T-helper 1 cell treated with Interleukin-12 subunit alpha and Interleukin-12 subunit beta and Interleukin-4 antibody, amounts not matched to agents 30 μg/mL and 1 μg/mL, for 36 hours (primary cell): Measurements from ENCODE around the gene BAIAP2L2.

Source experiments
- H3K27ac Mint-ChIP-seq: one replicate; pipeline ENCODE4 v1.8.0; 2021; ENCODE audit warnings: mild to moderate bottlenecking, mixed read lengths
- H3K27me3 Mint-ChIP-seq: one replicate; pipeline ENCODE4 v1.8.0; 2021; ENCODE audit warnings: low read depth, mixed read lengths
- H3K36me3 Mint-ChIP-seq: one replicate; pipeline ENCODE4 v1.8.0; 2021; ENCODE audit warnings: low read depth, mixed read lengths
- H3K4me1 Mint-ChIP-seq: one replicate; pipeline ENCODE4 v1.8.0; 2021; ENCODE audit warnings: low read depth, mixed read lengths
- H3K4me3 Mint-ChIP-seq: one replicate; pipeline ENCODE4 v1.8.0; 2021; ENCODE audit warnings: mild to moderate bottlenecking, moderate library complexity, mixed read lengths
- H3K9me3 Mint-ChIP-seq: one replicate; pipeline ENCODE4 v1.8.0; 2021; ENCODE audit warnings: mixed read lengths

BAIAP2L2 gene

GRCh38 chr22:38136607-38137006 is 26.1 kb upstream of the BAIAP2L2 start:
- H3K4me1 Mint-ChIP-seq: no peaks in the 10 kb centered on the region
- no peaks in the 10 kb centered on the region for H3K9me3 Mint-ChIP-seq
- no peak overlapping the region for H3K4me3 Mint-ChIP-seq
- H3K36me3 Mint-ChIP-seq: peaks cover 11% of the 10 kb centered on the region
- no peak overlapping the region for H3K27ac Mint-ChIP-seq
- H3K27me3 Mint-ChIP-seq: no peaks in the 10 kb centered on the region

- H3K4me1 Mint-ChIP-seq: no peaks in the 10 kb centered on the region
- no peaks in the 10 kb centered on the region for H3K9me3 Mint-ChIP-seq
- H3K27ac Mint-ChIP-seq: no peak overlapping the region
- H3K36me3 Mint-ChIP-seq: peaks cover 11% of the 10 kb centered on the region
- no peak overlapping the region for H3K4me3 Mint-ChIP-seq
- H3K27me3 Mint-ChIP-seq: no peaks in the 10 kb centered on the region
These were observed 24.7 kb upstream of the BAIAP2L2 start for GRCh38 chr22:38135133-38135706.

- Mint-ChIP-seq H3K9me3 (no peaks in the 10 kb centered on the region), H3K27me3 (no peaks in the 10 kb centered on the region), H3K4me3 (no peak overlapping the region), H3K36me3 (peaks cover 11% of the 10 kb centered on the region), H3K4me1 (no peaks in the 10 kb centered on the region), H3K27ac (no peak overlapping the region)
These were observed 22.8 kb upstream of the BAIAP2L2 start for GRCh38 chr22:38133331-38133730.

- H3K36me3 Mint-ChIP-seq: peaks cover 11% of the 10 kb centered on the region
- H3K4me3 Mint-ChIP-seq: no peak overlapping the region
- H3K27me3 Mint-ChIP-seq: no peaks in the 10 kb centered on the region
- no peaks in the 10 kb centered on the region for H3K4me1 Mint-ChIP-seq
- no peak overlapping the region for H3K27ac Mint-ChIP-seq
- no peaks in the 10 kb centered on the region for H3K9me3 Mint-ChIP-seq
These were observed 22.3 kb upstream of the BAIAP2L2 start for GRCh38 chr22:38132794-38133193.

- Mint-ChIP-seq H3K27me3 (no peaks in the 10 kb centered on the region), H3K36me3 (peaks cover 11% of the 10 kb centered on the region), H3K4me3 (no peak overlapping the region), H3K27ac (no peak overlapping the region), H3K9me3 (no peaks in the 10 kb centered on the region), H3K4me1 (no peaks in the 10 kb centered on the region)
These were observed 21.7 kb upstream of the BAIAP2L2 start for GRCh38 chr22:38132136-38132535.

GRCh38 chr22:38131399-38131798 is 20.9 kb upstream of the BAIAP2L2 start:
- H3K9me3 Mint-ChIP-seq: no peaks in the 10 kb centered on the region
- no peaks in the 10 kb centered on the region for H3K4me1 Mint-ChIP-seq
- H3K36me3 Mint-ChIP-seq: peaks cover 11% of the 10 kb centered on the region
- no peak overlapping the region for H3K4me3 Mint-ChIP-seq
- H3K27ac Mint-ChIP-seq: no peak overlapping the region
- no peaks in the 10 kb centered on the region for H3K27me3 Mint-ChIP-seq

GRCh38 chr22:38129856-38130255 is 19.4 kb upstream of the BAIAP2L2 start:
- H3K4me1 Mint-ChIP-seq: no peaks in the 10 kb centered on the region
- no peak overlapping the region for H3K4me3 Mint-ChIP-seq
- H3K36me3 Mint-ChIP-seq: peaks cover 6% of the 10 kb centered on the region
- H3K27me3 Mint-ChIP-seq: no peaks in the 10 kb centered on the region
- H3K9me3 Mint-ChIP-seq: no peaks in the 10 kb centered on the region
- no peak overlapping the region for H3K27ac Mint-ChIP-seq

- Mint-ChIP-seq H3K4me1 (peaks cover 6% of the 10 kb centered on the region), H3K27me3 (no peaks in the 10 kb centered on the region), H3K4me3 (no peak overlapping the region), H3K36me3 (peaks cover 3% of the 10 kb centered on the region), H3K27ac (no peak overlapping the region), H3K9me3 (no peaks in the 10 kb centered on the region)
These were observed 18.5 kb upstream of the BAIAP2L2 start for GRCh38 chr22:38129021-38129420.

- H3K27ac Mint-ChIP-seq: no peak overlapping the region
- peaks cover 6% of the 10 kb centered on the region for H3K4me1 Mint-ChIP-seq
- no peaks in the 10 kb centered on the region for H3K9me3 Mint-ChIP-seq
- peaks cover 3% of the 10 kb centered on the region for H3K36me3 Mint-ChIP-seq
- no peaks in the 10 kb centered on the region for H3K27me3 Mint-ChIP-seq
- H3K4me3 Mint-ChIP-seq: no peak overlapping the region
These were observed 17.4 kb upstream of the BAIAP2L2 start for GRCh38 chr22:38127869-38128268.

- H3K36me3 Mint-ChIP-seq: peaks cover 3% of the 10 kb centered on the region
- H3K27me3 Mint-ChIP-seq: no peaks in the 10 kb centered on the region
- H3K4me3 Mint-ChIP-seq: no peak overlapping the region
- no peaks in the 10 kb centered on the region for H3K9me3 Mint-ChIP-seq
- no peak overlapping the region for H3K27ac Mint-ChIP-seq
- peaks cover 10% of the 10 kb centered on the region for H3K4me1 Mint-ChIP-seq
These were observed 16.6 kb upstream of the BAIAP2L2 start for GRCh38 chr22:38126928-38127668.

- Mint-ChIP-seq H3K4me3 (no peak overlapping the region), H3K4me1 (peaks cover 10% of the 10 kb centered on the region), H3K27me3 (no peaks in the 10 kb centered on the region), H3K9me3 (no peaks in the 10 kb centered on the region), H3K27ac (no peak overlapping the region), H3K36me3 (peaks cover 1% of the 10 kb centered on the region)
These were observed 15.3 kb upstream of the BAIAP2L2 start for GRCh38 chr22:38125751-38126201.

GRCh38 chr22:38125038-38125610 is 14.6 kb upstream of the BAIAP2L2 start:
- Mint-ChIP-seq H3K9me3 (no peaks in the 10 kb centered on the region), H3K27ac (no peak overlapping the region), H3K4me1 (peaks cover 10% of the 10 kb centered on the region), H3K36me3 (peaks cover 1% of the 10 kb centered on the region), H3K27me3 (no peaks in the 10 kb centered on the region), H3K4me3 (no peak overlapping the region)

- Mint-ChIP-seq H3K27ac (peak overlapping the region; percentile 31), H3K4me1 (peaks cover 10% of the 10 kb centered on the region), H3K4me3 (no peak overlapping the region), H3K27me3 (no peaks in the 10 kb centered on the region), H3K9me3 (no peaks in the 10 kb centered on the region), H3K36me3 (peaks cover 1% of the 10 kb centered on the region)
These were observed 13.9 kb upstream of the BAIAP2L2 start for GRCh38 chr22:38124236-38124974.

- peaks cover 4% of the 10 kb centered on the region for H3K36me3 Mint-ChIP-seq
- H3K4me1 Mint-ChIP-seq: peaks cover 10% of the 10 kb centered on the region
- no peak overlapping the region for H3K27ac Mint-ChIP-seq
- no peaks in the 10 kb centered on the region for H3K9me3 Mint-ChIP-seq
- no peak overlapping the region for H3K4me3 Mint-ChIP-seq
- no peaks in the 10 kb centered on the region for H3K27me3 Mint-ChIP-seq
These were observed 12.1 kb upstream of the BAIAP2L2 start for GRCh38 chr22:38122616-38123015.
